NCI-H2227 (cell line): Measurements from ENCODE around the gene CD300LD.
"Not testable (repeated sequence)": the region's sequence is repeated elsewhere in the genome, so short reads cannot be mapped to it uniquely, and the experiment has no call there.

Experiments used
- DNase-seq: peaks from one replicate; lab custom pipeline; 2025; ENCODE audit not compliant: unreplicated experiment; lab: John Stamatoyannopoulos, UW

The CD300LD gene

DNA sequence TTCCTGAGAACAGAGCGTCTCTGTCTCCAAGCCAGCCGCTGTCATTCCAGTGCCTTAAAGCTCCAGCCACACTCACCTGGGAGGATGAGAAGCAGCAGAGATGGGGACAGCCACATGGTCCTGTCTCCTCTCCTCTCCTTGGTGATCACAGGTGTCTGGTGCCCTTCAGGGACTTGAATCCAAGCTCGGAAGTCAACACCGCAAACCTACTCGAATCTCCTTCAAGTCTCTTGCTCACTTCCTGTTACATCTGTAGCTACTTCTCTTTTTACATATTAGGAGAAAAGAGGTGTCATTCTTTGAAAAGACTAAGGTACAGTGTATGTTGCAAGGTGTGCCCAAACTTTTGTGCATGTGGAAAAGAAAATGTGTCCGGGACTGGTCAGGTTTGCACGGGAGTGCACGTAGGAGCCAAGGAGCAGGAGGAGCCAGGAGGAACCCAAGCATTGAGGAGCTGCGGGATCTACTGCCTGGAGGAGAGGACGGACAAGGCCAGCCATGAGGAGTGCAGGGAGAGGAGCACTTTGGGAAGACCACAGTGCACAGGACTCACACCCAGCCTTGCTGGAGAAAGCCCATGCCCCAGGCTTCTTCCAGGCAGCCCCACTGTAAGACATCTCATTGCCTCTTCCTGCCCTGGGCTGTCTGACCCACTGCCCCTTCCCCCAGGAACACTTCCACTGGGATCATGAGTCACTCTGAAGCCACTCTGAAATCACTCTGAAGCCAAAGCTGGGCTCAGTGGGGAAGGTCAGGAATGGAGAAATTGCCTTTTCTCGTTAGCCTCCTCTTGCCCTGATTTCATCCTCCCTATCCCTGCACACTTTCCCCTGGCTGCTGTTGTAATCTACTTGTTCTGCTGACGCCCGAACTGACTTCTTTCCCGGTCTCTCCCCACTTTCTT is at the start of gene CD300LD:
TSS of gene CD300LD (minus strand) at position 197 of the 904 bp plus-strand sequence. CDS start at position 116, 81 bp downstream.
- DNase-seq = no peak

DNA sequence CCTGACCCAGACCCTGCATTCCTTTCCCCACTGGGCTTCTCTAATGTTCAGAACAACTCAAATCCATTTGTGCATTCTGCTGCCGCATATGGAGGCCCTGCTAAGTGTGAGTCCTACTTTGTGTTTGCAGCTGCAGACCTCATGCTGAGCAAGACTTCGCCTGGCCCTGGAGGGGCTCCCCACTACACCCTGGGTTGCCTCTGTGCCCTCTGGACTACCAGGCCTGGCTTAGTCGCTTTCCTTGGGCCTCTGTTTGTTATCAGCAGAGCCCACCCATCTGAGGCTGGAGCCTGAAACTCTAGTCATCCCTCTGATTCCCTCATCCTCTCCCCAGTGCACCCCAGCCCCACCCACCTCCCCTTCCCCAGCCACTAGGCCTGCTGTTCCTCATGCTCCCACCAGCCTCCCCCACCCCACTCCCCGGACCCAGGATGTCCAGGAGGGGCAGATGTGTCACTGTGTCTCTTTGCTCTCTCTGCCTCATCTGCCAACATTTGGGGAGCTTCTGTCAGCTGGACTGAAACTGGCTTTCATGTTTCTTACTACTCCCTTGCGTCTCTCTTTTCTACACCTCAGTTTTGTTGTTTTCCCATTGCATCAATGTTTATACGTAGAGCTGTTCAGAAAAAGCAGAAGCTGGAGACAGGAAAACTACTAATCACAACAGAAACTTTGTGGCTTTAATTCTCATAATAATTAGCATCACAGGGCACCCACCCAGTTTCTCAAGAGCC is 49.3 kb upstream of the CD300LD start:
- DNase-seq = no peak

DNA sequence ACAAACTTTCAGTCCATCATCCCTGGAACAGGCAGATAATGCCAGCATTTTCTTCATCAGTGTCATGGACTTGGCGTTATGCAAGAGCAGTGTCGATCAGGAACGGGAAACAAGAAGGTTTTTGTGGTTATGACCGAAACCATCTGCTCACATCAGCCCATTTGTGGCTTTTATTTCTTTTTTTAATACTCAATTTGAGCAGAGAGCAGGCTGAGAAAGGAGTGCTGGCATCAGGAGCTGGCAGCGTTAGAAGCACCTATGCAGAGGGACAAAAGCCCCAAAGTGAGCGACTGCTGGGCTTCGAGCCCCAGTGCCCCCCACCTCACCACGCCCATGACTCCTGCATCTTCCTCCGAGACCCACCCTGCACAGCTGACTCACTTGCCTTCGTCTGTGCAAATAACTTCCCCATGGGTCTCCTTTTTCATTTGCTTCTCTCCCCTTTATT is 47.6 kb upstream of the CD300LD start:
- no peak for DNase-seq

DNA sequence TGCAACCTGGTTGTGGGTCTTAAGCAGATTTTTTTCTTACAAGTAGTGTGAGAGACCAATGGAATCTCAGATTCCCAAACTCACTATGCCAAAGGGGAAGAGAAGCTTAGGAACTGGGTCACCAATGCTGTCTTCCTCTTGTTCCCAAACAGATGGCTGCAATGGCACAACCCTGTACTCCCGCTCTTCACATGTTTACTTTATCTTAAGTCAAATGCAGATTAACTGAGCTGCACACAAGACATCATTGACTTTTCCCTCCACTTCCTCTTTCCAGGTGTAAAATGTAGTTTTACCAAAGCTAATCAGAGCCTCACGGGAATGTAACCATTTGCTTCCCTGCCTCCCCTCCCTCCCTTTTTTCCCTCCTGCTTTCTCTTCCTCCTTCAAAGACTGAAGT is 45.8 kb upstream of the CD300LD start:
- DNase-seq = no peak

DNA sequence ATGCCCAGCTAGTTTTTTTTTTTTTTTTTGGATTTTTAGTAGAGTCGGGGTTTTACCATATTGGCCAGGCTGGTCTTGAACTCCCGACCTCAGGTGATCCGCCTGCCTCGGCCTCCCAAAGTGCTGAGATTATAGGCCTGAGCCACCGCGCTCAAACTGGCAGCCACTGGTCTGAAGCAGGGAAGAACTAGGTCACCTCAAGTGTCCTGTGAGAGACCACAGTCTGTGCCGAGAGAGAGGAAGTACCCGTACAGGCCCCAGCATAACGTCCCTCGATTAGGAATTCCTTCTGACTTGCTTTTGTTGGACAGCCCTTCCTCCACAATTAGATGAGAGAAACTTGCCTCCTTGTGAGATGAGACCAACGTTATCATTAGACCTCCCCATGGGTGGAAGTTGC is 45.2 kb upstream of the CD300LD start:
- DNase-seq = no peak

DNA sequence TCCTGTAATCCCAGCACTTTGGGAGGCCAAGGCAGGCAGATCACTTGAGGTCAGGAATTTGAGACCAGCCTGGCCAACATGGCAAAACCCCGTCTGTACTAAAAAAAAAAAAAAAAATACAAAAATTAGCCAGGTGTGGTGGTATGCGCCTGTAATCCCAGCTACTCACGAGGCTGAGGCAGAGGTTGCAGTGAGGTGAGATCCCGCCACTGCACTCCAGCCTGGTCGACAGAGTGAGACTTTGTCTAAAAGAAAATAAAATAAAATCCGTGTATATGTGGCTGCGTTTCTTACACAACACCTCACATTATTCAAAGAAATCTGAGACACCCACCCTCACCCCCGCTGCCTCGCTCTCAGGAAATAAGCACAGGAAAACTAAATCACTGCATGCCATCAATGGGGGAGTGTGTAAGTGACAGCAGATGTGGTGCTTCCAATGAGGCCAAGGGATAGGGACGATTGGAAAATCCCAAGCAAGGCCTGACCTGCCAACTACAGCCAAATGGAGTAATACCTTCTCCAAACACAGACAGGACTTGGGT is 44.5 kb upstream of the CD300LD start:
- not testable (repeated sequence) for DNase-seq

DNA sequence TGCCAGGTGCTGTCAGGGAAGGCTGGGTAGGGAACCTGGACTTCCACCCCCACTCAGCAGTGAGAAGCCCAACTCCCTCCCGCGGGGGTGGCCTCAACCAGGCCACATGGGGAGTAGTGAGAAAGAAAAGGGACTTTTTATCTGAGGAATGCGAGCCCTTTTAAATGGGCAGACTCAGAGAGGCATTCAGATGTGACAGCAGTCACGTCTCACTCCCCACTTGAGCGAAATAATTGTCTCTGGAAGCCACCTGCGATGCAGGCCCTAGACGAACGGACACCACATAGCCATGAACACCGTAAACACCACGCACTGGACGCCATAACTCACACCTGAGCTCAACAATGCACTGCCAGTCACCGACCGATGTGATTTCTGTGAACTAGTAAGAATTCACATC is 43.3 kb upstream of the CD300LD start:
- DNase-seq = peak; percentile 19

GRCh38 chr17:74633326-74633725 is 41.2 kb upstream of the CD300LD start:
- DNase-seq = no peak

DNA sequence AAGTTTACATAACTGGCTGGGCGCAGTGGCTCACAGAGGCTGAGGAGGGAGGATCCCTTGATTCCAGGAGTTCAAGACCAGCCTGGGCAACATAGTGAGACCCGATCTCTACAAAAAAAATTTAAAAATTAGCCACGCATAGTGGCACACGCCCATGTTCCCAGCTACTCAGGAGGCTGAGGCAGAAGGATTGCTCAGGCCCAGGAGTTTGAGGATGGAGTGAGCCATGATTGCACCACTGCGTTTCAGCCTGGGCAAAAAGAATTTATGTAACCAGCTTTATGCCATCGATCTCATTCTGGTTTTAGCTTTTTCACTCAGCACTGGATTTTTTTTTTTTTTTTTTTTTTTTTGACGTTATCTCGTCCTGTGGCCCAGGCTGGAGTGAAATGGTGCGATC is 40.5 kb upstream of the CD300LD start:
- DNase-seq = no peak

DNA sequence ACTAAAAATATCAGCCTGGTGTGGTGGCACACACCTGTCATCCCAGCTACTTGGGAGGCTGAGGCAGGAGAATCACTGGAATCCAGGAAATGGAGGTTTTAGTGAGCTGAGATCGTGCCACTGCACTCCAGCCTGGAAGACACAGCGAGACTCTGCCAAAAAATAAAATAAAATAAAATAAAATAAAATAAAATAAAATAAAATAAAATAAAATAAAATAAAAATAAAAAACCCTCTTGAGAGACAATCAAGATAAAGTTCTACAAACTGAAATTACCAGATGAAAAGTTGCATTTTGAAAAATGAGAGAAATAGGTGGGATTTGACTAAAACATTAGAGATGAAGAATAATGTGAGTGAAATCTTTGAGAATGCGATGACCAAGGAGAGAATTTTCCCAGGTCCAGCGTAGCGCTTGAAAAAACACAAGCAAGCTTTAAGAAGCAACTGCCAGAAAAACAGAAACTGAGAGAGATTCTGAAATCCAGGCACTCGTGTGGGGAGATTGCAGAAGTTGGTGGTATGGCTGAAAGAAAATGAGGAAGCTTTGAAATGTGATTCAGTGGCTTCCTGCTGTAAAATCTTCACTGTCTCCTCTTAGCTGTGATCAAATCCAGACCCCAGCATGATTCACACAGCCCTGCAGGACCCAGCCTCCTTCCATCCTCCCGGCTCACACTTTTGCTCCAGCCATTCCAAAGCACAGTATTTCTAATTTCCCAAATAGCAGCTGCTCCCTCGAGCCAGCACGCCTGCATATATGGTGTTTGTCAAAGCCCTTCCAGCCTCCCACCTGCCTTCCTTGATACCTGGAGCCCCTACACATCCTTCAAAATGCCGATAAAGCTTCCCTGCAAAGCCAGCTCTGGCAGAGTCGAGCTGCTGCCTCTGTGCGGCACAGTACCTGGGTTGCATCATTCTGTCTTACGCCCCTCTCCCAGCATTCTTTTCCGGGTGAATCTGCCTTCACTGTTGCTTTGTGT is 39.7 kb upstream of the CD300LD start:
- peak; percentile 45 for DNase-seq

DNA sequence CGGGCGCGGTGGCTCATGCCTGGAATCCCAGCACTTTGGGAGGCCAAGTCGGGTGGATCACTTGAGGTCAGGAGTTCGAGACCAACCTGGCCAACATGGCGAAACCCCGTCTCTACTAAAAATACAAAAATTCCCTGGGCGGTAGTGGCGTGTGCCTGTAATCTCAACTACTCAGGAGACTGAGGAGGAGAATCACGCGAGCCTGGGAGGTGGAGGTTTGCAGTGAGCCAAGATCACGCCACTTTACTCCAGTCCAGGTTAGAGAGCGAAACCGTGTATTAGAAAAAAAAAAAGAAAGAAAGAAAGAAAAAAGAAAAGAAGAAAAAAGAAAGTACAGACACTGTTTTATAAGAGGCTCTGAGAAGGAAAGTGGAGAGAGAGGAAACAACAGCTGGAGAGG is 38.2 kb upstream of the CD300LD start:
- DNase-seq = not testable (repeated sequence)

GRCh38 chr17:74625661-74626060 is 33.6 kb upstream of the CD300LD start:
- DNase-seq = no peak

DNA sequence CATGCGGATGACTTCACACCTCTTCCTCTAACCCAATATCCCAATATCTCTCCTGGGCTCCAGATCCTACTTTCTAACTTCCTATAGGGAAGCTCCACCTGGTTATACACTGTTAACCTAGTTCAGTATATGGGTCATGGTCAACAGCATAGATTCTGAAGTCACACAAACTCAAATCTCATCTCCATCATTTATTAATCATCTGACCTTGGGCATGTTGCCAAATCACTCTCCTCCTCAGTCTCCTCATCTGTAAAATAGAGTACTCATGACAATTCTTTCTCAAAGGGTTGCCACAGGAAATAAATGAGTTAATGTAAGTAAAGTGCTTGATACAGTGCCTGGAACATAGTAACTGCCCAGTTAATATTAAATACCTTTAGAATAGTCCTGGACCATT is 32.0 kb upstream of the CD300LD start:
- no peak for DNase-seq

GRCh38 chr17:74623693-74624093 is 31.6 kb upstream of the CD300LD start, which contains the start of gene CD300E:
CD300E (minus strand) TSS chr17:74623738; CDS start chr17:74623621, 117 bp downstream.
- no peak for DNase-seq

GRCh38 chr17:74619077-74619673 is 27.1 kb upstream of the CD300LD start:
- no peak for DNase-seq

DNA sequence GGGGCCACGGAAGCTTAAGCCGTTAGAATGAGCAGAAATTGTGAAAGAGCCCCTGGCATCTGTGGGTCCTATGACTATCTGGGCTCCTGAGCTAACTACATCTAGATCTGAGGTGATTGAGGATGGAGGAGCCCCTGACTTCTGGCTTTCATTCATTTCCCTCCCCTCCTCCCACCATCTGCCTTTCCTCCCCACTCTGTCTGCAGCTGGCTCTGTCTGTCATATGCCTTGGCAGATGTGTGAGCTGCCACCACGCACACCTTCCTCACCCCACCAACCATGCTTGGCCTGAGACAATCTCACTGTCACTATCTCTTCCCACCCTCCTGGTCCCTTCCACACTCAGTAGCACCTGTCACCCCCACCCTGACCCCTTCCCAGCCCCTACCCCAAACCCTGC is 26.4 kb upstream of the CD300LD start:
- no peak for DNase-seq

DNA sequence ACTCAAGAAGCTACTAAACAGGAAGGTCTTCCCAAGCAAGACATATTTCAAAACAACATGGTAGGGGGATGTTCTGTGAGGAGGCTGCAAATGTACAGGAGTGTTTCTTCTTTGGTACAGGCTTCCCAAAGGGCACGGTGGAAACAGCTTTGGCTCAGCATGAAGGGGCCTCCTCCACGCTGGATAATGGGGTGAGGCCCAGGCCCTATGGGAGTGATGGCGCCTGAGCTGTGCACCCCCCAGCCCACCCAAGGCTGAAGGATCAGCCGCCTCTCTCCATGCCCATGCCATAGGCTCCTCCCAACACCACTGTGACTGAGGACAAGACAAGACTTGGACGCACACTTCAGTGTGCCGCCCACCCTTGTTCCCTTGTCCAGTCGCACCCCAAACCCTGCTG is 24.6 kb upstream of the CD300LD start:
- DNase-seq = no peak

- DNase-seq = no peak
These were observed 20.0 kb upstream of the CD300LD start for GRCh38 chr17:74612046-74612445.

DNA sequence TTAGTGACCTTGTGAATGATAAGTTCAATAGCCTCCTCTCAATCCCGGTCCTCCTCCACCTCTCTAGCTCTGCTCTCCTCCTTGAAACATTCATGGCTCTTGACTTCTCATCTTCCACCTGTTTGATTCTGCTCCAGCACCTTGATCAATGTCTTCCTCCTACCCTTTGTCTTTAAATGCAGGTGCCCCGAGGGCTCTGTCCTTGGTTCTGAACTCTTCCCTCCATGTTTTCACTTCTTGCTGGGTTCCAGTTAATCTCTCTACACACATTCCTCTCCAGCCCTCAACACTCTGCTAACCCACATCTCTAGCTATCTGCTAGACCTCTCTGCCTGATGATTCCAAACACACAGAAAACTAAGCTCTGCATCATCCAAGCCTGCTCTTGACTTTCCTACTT is 18.0 kb upstream of the CD300LD start:
- no peak for DNase-seq

GRCh38 chr17:74608511-74608910 is 16.4 kb upstream of the CD300LD start:
- DNase-seq = no peak
